A549 (cell line): Measurements from ENCODE around the gene ORMDL2. TPM values are rescaled to one million over a fixed set of nuclear protein-coding genes. Genes with fewer than 3 reads are reported as not detected.

ENCODE experiments used
- ATAC-seq, 2 experiments: fragments of 200-7000 bp in 1 of 2; fragments of >200 bp in 1 of 2; cut with Nextera tagmentation in 1 of 2; cut with Tn5 transposase in 1 of 2; 3 replicates each; pipeline versions ENCODE4 v1.8.0 to v1.9.1; 2018 to 2020; ENCODE audit warnings: mild to moderate bottlenecking in 1 of 2, moderate library complexity in 1 of 2
- CTCF ChIA-PET: fragments of 300-600 bp; sonication (Branson Sonifier 250); formaldehyde crosslinking; extraction: SDS; loops from one replicate; lab custom pipeline; 2021; ENCODE audit warnings: antibody characterized with exemption, inconsistent platforms; lab: Yijun Ruan, JAX
- POLR2A ChIA-PET: fragments of 350-600 bp; formaldehyde crosslinking; extraction: SDS; loops from one replicate; lab custom pipeline; 2021; ENCODE audit warnings: antibody characterized with exemption, inconsistent platforms; lab: Yijun Ruan, JAX
- DNase-seq, 2 experiments: peaks; one replicate each; pipeline versions ENCODE4 v3.0.0 to v3.0.0-alpha.2; 2011 to 2016; ENCODE audit warnings: low read depth in 1 of 2, low spot score in 1 of 2
- FAIRE-seq: peaks from 2 replicates; lab custom pipeline; 2011; peaks lifted over from hg19 to GRCh38; lab: Jason Lieb, UNC
- H3K27ac ChIP-seq, 2 experiments: fragments of >200 bp; sonication (Bioruptor Twin); formaldehyde crosslinking; 3 replicates each; pipeline ENCODE4 v1.5.1; 2016 to 2017
- H3K4me1 ChIP-seq: fragments of >200 bp; sonication (Bioruptor Twin); formaldehyde crosslinking; 3 replicates; pipeline ENCODE4 v1.6.1; 2016
- H3K4me2 ChIP-seq: fragments of >200 bp; sonication (Bioruptor Twin); formaldehyde crosslinking; 3 replicates; pipeline ENCODE4 v1.6.1; 2016
- H3K4me3 ChIP-seq: fragments of >200 bp; sonication (Bioruptor Twin); formaldehyde crosslinking; 3 replicates; pipeline ENCODE4 v1.5.1; 2016
- H3K9me3 ChIP-seq: fragments of >200 bp; sonication (Bioruptor Twin); formaldehyde crosslinking; 3 replicates; pipeline ENCODE4 v1.6.1; 2016
- BHLHE40 ChIP-seq: IDR thresholded peaks from 2 replicates; pipeline ENCODE4 v1.6.1; 2012; ENCODE audit warnings: low read depth, low read length, inconsistent platforms
- CBX2 ChIP-seq: fragments of 200-600 bp; sonication (generic); IDR thresholded peaks from 2 replicates; pipeline ENCODE4 v1.6.1; 2016; ENCODE audit warnings: low read depth, mild to moderate bottlenecking, borderline replicate concordance
- CEBPB ChIP-seq, 2 experiments: fragments of >200 bp in 1 of 2; sonication (Bioruptor Twin) in 1 of 2; formaldehyde crosslinking in 1 of 2; IDR thresholded peaks; 2 replicates each; pipeline ENCODE4 v1.6.1; 2012 to 2016
- CHD4 ChIP-seq: fragments of 200-600 bp; sonication (generic); IDR thresholded peaks from 2 replicates; pipeline ENCODE4 v1.6.1; 2016; ENCODE audit warnings: antibody characterized with exemption, mild to moderate bottlenecking, borderline replicate concordance
- EHMT2 ChIP-seq: fragments of 200-600 bp; sonication (generic); IDR thresholded peaks from 2 replicates; pipeline ENCODE4 v1.6.1; 2016; ENCODE audit warnings: antibody characterized with exemption, low read depth, mild to moderate bottlenecking, moderate library complexity
- FOXS1 ChIP-seq: fragments of 250-450 bp; sonication (Bioruptor Pico); IDR thresholded peaks from 2 replicates; pipeline ENCODE4 v1.5.0; 2020; ENCODE audit warnings: mild to moderate bottlenecking, moderate library complexity
- GATA3 ChIP-seq: IDR thresholded peaks from 2 replicates; pipeline ENCODE4 v1.6.1; 2012; ENCODE audit warnings: borderline replicate concordance
- HOXA7 ChIP-seq: fragments of 250-450 bp; sonication (Bioruptor Pico); IDR thresholded peaks from 2 replicates; pipeline ENCODE4 v1.5.0; 2020; ENCODE audit warnings: mild to moderate bottlenecking, moderate library complexity
- JUNB ChIP-seq: fragments of >200 bp; sonication (Bioruptor Twin); formaldehyde crosslinking; IDR thresholded peaks from 2 replicates; pipeline ENCODE4 v1.6.1; 2016
- MAFK ChIP-seq: fragments of 450-650 bp; IDR thresholded peaks from 2 replicates; pipeline ENCODE4 v1.6.1; 2014; ENCODE audit not compliant: partially characterized antibody
- MYC ChIP-seq: IDR thresholded peaks from 2 replicates; pipeline ENCODE4 v1.6.1; 2012; ENCODE audit warnings: mild to moderate bottlenecking, inconsistent platforms, low read length, improper control_type of control experiment, borderline replicate concordance
- PHF8 ChIP-seq: fragments of 200-600 bp; sonication (generic); IDR thresholded peaks from 2 replicates; pipeline ENCODE4 v1.6.1; 2016; ENCODE audit warnings: low read depth, mild to moderate bottlenecking, antibody characterized with exemption, moderate library complexity, borderline replicate concordance
- POLR2AphosphoS2 ChIP-seq: conservative IDR thresholded peaks from 2 replicates; pipeline ENCODE4 v1.6.1; 2012; ENCODE audit warnings: low read length, improper control_type of control experiment, inconsistent platforms
- RAD21 ChIP-seq, 2 experiments: fragments of >200 bp in 1 of 2; sonication (Bioruptor Twin) in 1 of 2; formaldehyde crosslinking in 1 of 2; IDR thresholded peaks in 1 of 2; conservative IDR thresholded peaks in 1 of 2; 2 replicates in 1 of 2; 3 replicates in 1 of 2; pipeline ENCODE4 v1.6.1; 2012 to 2018; ENCODE audit warnings: inconsistent platforms in 1 of 2
- RFX5 ChIP-seq: fragments of 450-650 bp; IDR thresholded peaks from 2 replicates; pipeline ENCODE4 v1.7.1; 2014; ENCODE audit warnings: antibody characterized with exemption, mild to moderate bottlenecking, moderate library complexity
- SMC3 ChIP-seq: fragments of >200 bp; sonication (Bioruptor Twin); formaldehyde crosslinking; IDR thresholded peaks from 3 replicates; pipeline ENCODE4 v1.6.1; 2018; ENCODE audit warnings: inconsistent platforms
- SREBF2 ChIP-seq: fragments of 450-650 bp; IDR thresholded peaks from 2 replicates; pipeline ENCODE4 v1.6.1; 2014; ENCODE audit warnings: mild to moderate bottlenecking, moderate library complexity
- ZFP36 ChIP-seq: fragments of 450-650 bp; IDR thresholded peaks from 2 replicates; pipeline ENCODE4 v1.6.1; 2014; ENCODE audit warnings: borderline replicate concordance; ENCODE audit not compliant: partially characterized antibody
- ZNF302 ChIP-seq: fragments of 250-450 bp; sonication (Bioruptor Pico); IDR thresholded peaks from 2 replicates; pipeline ENCODE4 v1.9.0; 2021; ENCODE audit warnings: inconsistent platforms, mild to moderate bottlenecking, moderate library complexity
- whole genome bisulfite sequencing: methylation state at CpG from one replicate; pipeline ENCODE4 v1.1.6; 2017; ENCODE audit errors: missing lambda C conversion rate; 5-methylcytosine and 5-hydroxymethylcytosine counted together
- polyA plus RNA-seq, 4 experiments: library from polyadenylated mRNA; depleted of rRNA in 3 of 4; stranded (reverse); fragments of >200 nt; fragmentation: RNase III in 1 of 4; extraction: RNeasy Plus Mini Kit Qiagen cat#74134 plus additional on column Dnase treatment in 1 of 4; gene quantifications; 2 replicates in 3 of 4; 3 replicates in 1 of 4; pipeline ENCODE4 v1.2.3, GENCODE V29; 2011 to 2017
- TF ChIP-seq, protein P1 (sequence below): fragments of 150-350 bp; IDR thresholded peaks from 2 replicates; pipeline ENCODE4 v1.6.1; 2014; ENCODE audit warnings: low read depth, mild to moderate bottlenecking, low read length
- TF ChIP-seq, protein P2 (sequence below): fragments of 450-650 bp; IDR thresholded peaks from 2 replicates; pipeline ENCODE4 v1.6.1; 2014; ENCODE audit warnings: antibody characterized with exemption
- TF ChIP-seq, protein P3 (sequence below): fragments of >200 bp; sonication (Bioruptor Twin); formaldehyde crosslinking; IDR thresholded peaks from 2 replicates; pipeline ENCODE4 v1.6.1; 2016
- TF ChIP-seq, protein P4 (sequence below): fragments of 250-450 bp; sonication (Bioruptor Pico); IDR thresholded peaks from 2 replicates; pipeline ENCODE4 v1.5.0; 2020; ENCODE audit warnings: low read depth, mild to moderate bottlenecking, moderate library complexity
- TF ChIP-seq, protein P5 (sequence below): IDR thresholded peaks from 2 replicates; pipeline ENCODE4 v1.6.1; 2012; ENCODE audit warnings: low read depth, borderline replicate concordance

The ORMDL2 gene
- polyA plus RNA-seq, 2 of the 4 experiments (the other 2 are of a cell fraction), result 79.0 to 93.6 TPM

DNA sequence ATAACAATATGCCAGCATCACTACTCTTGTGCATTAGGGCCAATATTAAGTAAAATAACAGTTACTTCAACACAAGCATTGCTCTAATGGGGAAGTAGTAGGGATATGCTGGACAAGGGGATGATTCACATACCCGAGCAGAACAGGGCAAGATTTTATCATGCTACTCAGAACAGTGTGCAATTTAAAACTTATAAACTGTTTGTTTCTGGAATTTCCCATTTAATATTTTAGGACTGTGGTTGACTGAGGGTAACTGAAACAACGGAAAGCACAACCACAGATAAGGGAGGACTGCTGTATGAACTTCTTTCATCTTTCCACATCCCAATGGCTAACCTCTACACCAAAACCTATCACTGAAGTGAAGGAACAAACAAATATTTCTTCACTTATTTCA lies 37.2 kb upstream of the ORMDL2 start:
- CTCF ChIA-PET, result interaction anchor here (1.9 kb wide), 1 partner anchor 42 kb away, joined by 6 read pairs; no protein-coding TSS in a partner anchor
- FAIRE-seq, result no peak
- 87% methylated on average over 2 of the region's 2 CpGs for WGBS
- no peak for ATAC-seq
- Histone ChIP-seq H3K4me1 (no peaks in the 10 kb centered on the region), H3K9me3 (no peaks in the 10 kb centered on the region), H3K4me3 (no peak overlapping the region)
- no peak for DNase-seq
- no peak for TF ChIP-seq EHMT2
- TF ChIP-seq, protein P1, sequence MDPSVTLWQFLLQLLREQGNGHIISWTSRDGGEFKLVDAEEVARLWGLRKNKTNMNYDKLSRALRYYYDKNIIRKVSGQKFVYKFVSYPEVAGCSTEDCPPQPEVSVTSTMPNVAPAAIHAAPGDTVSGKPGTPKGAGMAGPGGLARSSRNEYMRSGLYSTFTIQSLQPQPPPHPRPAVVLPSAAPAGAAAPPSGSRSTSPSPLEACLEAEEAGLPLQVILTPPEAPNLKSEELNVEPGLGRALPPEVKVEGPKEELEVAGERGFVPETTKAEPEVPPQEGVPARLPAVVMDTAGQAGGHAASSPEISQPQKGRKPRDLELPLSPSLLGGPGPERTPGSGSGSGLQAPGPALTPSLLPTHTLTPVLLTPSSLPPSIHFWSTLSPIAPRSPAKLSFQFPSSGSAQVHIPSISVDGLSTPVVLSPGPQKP, result no peak
- TF ChIP-seq, protein P2, sequence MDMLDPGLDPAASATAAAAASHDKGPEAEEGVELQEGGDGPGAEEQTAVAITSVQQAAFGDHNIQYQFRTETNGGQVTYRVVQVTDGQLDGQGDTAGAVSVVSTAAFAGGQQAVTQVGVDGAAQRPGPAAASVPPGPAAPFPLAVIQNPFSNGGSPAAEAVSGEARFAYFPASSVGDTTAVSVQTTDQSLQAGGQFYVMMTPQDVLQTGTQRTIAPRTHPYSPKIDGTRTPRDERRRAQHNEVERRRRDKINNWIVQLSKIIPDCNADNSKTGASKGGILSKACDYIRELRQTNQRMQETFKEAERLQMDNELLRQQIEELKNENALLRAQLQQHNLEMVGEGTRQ, result no peak
- TF ChIP-seq JUNB, result no peak
- TF ChIP-seq CHD4, result no peak
- TF ChIP-seq, all 56 proteins: peak for 0
- POLR2A ChIA-PET, result no interaction called here
- Histone ChIP-seq H3K27ac (no peak overlapping the region), H3K4me2 (no peak overlapping the region)

DNA sequence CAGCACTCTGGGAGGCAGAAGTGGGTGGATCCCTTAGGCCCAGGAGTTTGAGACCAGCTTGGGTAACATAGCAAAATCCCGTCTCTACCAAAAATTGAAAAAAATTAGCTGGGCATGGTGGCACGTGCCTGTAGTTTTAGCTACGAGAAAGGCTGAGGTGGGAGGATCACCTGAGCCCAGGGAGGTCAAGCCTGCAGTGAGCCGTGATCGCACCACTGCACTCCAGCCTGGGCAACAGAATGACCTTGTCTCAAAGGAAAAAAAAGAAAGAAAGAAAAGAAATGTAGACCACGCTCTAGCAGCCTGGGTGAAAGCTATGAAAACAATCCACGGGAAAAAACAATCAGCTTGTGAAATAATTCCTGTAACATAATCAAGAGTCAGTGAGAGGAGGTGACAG lies 29.3 kb upstream of the ORMDL2 start:
- TF ChIP-seq MYC (no peak), POLR2AphosphoS2 (no peak), BHLHE40 (no peak), GATA3 (no peak), ZNF302 (CRISPR knock-in tag) (no peak), SMC3 (no peak), MAFK (no peak), SREBF2 (no peak), JUNB (no peak), PHF8 (no peak), ZFP36 (no peak), CEBPB (IDR thresholded peaks at IDR 0.05) (no peak), HOXA7 (CRISPR knock-in tag) (no peak), RAD21 (conservative IDR thresholded peaks at IDR 0.05 in 1 of 2, IDR thresholded peaks at IDR 0.05 in 1 of 2) (no peak), FOXS1 (CRISPR knock-in tag) (no peak), CBX2 (no peak), RFX5 (no peak)
- TF ChIP-seq, protein P3, sequence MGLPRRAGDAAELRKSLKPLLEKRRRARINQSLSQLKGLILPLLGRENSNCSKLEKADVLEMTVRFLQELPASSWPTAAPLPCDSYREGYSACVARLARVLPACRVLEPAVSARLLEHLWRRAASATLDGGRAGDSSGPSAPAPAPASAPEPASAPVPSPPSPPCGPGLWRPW, result no peak
- TF ChIP-seq, protein P4, sequence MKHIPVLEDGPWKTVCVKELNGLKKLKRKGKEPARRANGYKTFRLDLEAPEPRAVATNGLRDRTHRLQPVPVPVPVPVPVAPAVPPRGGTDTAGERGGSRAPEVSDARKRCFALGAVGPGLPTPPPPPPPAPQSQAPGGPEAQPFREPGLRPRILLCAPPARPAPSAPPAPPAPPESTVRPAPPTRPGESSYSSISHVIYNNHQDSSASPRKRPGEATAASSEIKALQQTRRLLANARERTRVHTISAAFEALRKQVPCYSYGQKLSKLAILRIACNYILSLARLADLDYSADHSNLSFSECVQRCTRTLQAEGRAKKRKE (CRISPR knock-in tag), result no peak
- TF ChIP-seq, protein P5, sequence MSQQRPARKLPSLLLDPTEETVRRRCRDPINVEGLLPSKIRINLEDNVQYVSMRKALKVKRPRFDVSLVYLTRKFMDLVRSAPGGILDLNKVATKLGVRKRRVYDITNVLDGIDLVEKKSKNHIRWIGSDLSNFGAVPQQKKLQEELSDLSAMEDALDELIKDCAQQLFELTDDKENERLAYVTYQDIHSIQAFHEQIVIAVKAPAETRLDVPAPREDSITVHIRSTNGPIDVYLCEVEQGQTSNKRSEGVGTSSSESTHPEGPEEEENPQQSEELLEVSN, result no peak
- WGBS, result 93% methylated on average over 7 of the region's 7 CpGs
- Histone ChIP-seq H3K4me1 (no peaks in the 10 kb centered on the region), H3K27ac (no peak overlapping the region), H3K4me2 (no peak overlapping the region), H3K9me3 (no peaks in the 10 kb centered on the region), H3K4me3 (no peak overlapping the region)
- ATAC-seq (no peak), DNase-seq (no peak), FAIRE-seq (no peak)
- CTCF ChIA-PET, result interaction anchor here (0.7 to 2.5 kb wide), 6 partner anchors 9 to 50 kb away, joined by 3 to 18 read pairs (median 4); partner anchors contain the start of genes ORMDL2 and SARNP
- POLR2A ChIA-PET, result interaction anchor here (0.7 kb wide), 1 partner anchor 35 kb away, joined by 3 read pairs; no protein-coding TSS in a partner anchor
